Activated CD8-positive, alpha-beta memory T cell treated with anti-CD3 and anti-CD28 coated beads for 24 hours (primary cell): Measurements from ENCODE around the gene SETD2.
"Not testable (repeated sequence)": the region's sequence is repeated elsewhere in the genome, so short reads cannot be mapped to it uniquely, and the experiment has no call there.

ENCODE experiments used
- DNase-seq: peaks from one replicate; pipeline ENCODE4 v3.0.0-alpha.2; 2020

SETD2 gene, protein sequence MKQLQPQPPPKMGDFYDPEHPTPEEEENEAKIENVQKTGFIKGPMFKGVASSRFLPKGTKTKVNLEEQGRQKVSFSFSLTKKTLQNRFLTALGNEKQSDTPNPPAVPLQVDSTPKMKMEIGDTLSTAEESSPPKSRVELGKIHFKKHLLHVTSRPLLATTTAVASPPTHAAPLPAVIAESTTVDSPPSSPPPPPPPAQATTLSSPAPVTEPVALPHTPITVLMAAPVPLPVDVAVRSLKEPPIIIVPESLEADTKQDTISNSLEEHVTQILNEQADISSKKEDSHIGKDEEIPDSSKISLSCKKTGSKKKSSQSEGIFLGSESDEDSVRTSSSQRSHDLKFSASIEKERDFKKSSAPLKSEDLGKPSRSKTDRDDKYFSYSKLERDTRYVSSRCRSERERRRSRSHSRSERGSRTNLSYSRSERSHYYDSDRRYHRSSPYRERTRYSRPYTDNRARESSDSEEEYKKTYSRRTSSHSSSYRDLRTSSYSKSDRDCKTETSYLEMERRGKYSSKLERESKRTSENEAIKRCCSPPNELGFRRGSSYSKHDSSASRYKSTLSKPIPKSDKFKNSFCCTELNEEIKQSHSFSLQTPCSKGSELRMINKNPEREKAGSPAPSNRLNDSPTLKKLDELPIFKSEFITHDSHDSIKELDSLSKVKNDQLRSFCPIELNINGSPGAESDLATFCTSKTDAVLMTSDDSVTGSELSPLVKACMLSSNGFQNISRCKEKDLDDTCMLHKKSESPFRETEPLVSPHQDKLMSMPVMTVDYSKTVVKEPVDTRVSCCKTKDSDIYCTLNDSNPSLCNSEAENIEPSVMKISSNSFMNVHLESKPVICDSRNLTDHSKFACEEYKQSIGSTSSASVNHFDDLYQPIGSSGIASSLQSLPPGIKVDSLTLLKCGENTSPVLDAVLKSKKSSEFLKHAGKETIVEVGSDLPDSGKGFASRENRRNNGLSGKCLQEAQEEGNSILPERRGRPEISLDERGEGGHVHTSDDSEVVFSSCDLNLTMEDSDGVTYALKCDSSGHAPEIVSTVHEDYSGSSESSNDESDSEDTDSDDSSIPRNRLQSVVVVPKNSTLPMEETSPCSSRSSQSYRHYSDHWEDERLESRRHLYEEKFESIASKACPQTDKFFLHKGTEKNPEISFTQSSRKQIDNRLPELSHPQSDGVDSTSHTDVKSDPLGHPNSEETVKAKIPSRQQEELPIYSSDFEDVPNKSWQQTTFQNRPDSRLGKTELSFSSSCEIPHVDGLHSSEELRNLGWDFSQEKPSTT (N-terminal part only)

DNA sequence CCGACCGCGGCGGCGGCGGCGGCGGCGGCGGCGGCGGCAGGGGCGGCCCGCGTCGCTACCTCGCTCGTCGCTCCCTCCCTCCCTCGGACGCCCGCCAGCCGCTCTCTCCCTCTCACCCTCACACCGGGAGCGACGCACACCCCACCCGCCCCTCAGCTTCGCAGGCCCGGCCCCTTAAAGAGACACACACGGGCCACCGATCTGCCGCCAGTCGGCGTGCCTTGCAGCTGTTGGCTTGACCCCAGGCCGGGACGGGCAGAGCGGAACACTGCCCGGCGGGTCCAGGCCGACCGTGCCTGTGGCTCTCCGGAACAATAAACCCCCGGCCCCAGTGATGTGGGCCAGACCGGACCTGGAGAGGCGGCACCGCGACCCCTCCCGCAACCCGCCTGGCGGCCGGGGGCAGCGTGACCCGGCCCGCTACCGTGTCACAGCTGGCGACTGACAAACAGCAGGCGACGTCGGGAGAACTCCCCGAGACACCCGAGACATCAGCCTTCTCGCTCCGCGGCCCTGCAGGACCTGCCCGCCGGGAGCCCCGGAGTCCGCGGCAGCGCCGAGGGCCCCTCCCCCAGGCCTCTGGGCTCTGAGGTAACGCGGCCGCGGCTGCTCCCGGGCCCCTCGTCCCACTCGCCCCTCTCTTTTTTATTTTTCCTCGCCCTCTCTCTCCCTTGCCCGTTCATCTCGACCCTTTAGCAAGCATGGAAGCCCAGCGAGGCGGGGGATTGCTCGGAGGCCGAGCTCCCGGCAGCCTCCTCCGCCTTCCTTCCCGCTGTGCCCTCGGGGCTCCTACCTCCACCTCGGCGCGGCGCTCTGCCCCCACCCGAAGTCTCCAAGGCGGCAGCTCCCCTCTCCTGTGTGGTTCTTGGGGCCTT, at the start of gene SETD2:
Gene SETD2 (minus strand): TSS at position 107 of the 875 bp plus-strand sequence. CDS start 189 bp downstream, outside the sequence.
- DNase-seq = peak; percentile 91

DNA sequence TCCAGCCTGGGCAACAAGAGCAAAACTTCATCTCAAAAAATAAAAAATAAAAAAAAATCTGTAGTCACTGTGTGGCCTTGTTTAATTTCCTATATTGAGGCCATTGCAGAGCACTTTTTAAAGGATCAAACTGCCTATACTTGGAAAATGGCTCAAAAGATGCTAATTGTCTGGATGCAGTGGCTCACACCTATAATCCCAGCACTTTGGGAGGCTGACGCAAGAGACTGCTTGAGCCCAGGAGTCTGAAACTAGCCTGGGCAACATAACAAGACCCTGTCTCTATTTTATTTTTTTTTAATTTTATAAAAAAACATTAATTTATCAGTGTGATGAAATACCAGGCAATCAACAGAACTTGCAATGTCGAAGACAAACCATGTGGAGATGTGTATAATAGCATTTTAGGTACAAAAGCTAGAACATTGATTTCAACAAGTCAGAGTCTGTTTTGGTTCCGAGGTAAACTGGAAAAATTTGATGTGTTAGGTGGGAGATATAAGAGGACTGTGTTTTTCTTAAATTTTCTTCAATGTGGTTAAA, 47.0 kb upstream of the SETD2 start:
- no peak for DNase-seq

DNA sequence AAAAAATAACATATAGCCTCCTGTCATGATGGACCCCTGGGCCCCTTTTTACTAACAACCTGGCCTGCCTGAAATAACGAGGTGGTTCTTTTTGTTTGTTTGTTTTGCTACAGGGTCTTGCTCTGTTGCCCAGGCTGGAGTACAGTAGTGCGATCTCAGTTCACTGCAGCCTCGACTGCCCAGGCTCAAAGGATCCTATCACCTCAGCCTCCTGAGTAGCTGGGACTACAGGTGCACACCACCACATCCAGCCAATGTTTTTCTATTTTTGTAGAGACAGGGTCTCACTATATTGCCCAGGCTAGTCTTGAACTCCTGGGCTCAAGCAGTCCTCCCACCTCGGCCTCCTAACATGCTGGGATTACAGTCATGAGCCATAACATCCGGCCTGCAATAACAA, 42.1 kb upstream of the SETD2 start:
- DNase-seq = not testable (repeated sequence)

DNA sequence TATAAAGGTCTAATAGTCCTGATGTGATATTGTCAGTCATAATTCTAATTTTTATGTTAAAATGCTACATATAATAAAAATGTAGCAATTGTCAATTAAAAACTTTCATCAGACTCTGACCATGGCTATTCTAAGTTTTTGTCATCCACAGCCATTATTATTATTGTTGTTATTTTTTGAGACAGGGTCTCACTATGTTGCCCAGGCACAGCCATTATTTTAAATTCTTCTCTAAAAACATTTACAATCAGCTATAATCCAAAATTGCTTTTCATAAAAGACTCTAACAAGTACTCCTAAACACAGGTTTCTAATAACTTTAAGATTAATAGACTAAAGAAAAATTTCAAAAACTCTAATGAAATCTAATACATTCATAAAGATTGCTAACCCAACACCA, 41.0 kb upstream of the SETD2 start:
- DNase-seq = no peak

DNA sequence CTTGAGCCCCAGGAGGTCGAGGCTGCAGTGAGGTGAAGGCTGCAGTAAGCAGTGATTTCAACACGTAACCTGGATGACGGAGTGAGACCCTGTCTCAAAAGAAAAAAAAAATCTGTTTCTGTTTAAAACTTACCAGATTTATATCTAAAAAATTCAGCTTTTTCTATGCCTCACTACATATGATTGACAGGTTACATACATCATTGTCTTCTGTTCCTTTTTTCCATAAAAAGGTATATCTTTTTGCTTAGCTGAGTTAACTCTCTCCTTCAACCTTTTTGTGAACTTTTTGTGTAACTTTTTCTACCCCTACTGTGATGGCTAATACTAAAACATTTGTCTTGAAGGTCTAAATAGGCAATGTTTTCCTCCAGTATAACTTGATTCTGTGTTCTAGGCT, 38.6 kb upstream of the SETD2 start:
- DNase-seq = no peak

DNA sequence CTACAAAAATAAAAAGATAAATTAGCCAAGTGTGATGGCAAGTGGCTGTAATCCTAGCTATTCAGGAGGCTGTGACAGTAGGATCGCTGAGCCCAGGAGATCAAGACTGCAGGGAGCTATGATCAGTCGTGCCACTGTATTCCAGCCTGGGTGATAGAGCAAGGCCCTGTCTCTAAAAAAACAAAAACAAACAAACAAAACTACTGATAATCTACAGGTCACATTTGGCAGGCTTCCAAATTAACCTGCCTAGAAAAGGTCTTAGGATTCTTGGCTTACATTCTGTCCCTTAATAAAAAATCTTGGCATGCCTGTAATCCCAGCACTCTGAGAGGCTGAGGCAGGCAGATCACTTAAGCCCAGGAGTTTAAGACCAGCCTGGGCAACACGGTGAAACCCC, 33.4 kb upstream of the SETD2 start:
- DNase-seq = no peak

DNA sequence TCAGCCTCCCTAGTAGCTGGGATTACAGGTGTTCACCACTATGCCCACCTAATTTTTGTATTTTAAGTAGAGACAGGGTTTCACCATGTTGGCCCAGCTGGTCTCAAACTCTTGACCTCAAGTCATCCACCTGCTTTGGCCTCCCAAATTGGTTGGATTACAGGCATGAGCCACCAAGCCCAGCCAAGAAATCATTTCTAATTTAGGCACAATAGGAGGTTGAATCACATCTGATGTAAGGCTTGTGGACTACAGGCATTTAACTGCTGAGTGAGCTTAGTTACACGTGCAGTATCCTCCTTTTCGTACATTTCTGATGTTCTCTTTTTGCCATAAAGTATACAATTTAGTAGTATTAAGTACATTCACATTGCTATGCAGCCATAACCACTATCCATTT, 31.1 kb upstream of the SETD2 start:
- DNase-seq = no peak

DNA sequence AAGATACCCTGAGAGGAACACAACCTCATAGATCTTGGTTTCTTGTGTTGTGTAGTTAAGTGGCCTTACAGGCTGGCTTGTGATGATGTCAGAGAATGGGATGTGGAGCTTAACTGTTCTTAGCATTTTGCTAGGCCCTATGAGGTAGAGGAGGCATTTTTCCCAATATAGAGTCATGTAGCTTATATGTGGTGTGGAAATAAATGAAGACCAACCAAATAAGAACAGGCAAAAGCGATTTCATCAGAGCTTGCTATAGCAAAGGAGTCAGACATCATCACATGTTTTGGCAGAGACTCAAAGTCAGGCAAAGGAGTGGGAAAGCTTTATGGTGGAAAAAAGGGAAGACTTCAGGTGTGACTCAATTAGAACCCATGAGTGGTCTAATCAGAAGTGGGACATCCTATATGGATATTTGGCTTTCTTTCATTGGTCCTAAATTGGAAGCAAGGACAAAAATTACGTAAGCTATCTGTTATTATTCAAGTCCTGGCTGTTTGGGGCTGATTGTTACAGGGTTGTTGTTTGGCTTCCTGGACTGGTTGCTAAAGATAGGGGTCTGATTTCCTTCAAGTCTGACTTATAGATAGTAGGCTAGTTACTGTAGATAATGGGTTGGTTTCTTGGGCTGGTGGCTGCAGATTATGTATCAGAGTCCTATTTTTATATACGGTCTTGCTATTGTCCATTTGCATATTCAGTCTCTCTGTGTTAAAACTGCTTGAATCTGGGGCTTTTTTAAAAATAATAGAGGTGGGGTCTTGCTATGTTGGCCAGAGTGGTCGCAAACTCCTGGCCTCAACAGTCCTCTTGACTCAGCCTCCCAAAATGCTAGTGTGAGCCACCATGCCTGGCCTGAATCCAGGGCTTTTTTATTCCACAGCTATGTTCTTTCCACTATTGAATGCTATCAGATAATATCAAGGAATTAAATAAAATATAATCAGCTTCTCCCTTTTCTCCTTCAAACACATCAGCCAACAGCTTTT, 30.3 kb upstream of the SETD2 start:
- no peak for DNase-seq

DNA sequence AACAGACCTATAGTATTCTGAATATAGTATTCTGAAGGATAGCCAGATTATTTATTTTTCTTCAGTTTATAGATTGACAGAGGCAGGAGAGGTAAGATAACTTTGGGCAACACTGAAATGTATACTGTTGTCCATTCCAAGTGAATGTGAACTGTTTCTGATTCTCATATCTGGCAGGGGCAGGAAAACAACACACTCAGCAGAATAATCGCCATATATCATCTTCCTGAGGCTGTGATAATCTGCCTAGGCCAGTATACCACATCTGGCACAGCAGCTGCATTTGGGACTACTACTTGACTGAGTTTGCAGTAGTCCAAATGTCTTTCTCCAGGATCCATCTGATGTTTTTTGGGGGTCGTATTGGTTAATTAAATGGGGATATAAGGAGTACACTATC, 22.4 kb upstream of the SETD2 start:
- no peak for DNase-seq

DNA sequence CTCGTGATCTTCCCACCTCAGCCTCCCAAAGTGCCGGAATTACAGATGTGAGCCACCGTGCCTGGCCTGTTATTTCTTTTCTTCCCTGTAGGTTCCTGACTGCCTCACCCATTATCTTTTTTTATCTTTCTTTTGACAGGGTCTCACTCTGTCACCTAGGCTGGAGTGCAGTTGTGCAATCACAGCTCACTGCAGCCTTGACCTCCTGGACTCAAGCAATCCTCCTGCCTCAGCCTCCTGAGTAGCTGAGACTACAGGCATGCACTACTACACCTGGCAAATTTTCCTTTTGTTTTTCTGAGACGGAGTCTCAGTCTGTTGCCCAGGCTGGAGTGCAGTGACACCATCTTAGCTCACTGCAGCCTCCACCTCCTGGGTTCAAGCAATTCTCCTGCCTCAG, 17.8 kb upstream of the SETD2 start:
- DNase-seq = not testable (repeated sequence)

DNA sequence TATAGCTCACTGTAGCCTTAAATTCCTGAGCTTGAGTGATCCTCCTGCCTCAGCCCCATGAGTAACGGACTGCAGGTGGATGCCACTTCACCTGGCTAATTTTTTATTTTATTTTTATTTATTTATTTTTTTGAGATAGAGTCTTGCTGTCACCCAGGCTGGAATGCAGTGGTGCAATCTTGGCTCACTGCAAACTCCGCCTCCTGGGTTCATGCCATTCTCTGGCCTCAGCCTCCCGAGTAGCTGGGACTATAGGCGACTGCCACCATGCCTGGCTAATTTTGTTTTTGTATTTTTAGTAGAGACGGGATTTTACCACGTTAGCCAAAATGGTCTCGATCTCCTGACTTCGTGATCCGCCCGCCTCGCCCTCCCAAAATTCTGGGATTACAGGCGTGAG, 16.1 kb upstream of the SETD2 start:
- DNase-seq = not testable (repeated sequence)

DNA sequence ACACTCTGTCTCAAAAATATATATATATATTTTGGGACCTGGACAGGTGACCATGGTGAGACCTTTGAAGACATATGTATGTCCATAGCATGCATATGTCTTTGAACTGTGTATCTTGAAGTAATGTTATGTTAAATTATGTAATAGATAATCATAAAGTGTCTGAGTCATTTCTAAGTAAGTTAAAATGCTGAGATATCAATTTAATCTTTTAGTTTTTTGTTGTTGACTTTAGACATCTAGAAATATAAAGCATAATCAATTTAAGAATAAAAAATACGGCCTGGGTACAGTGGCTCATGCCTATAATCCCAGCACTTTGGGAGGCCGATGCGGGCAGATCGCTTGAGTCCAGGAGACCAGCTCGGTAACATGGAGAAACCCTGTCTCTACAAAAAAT, 12.7 kb upstream of the SETD2 start:
- no peak for DNase-seq

DNA sequence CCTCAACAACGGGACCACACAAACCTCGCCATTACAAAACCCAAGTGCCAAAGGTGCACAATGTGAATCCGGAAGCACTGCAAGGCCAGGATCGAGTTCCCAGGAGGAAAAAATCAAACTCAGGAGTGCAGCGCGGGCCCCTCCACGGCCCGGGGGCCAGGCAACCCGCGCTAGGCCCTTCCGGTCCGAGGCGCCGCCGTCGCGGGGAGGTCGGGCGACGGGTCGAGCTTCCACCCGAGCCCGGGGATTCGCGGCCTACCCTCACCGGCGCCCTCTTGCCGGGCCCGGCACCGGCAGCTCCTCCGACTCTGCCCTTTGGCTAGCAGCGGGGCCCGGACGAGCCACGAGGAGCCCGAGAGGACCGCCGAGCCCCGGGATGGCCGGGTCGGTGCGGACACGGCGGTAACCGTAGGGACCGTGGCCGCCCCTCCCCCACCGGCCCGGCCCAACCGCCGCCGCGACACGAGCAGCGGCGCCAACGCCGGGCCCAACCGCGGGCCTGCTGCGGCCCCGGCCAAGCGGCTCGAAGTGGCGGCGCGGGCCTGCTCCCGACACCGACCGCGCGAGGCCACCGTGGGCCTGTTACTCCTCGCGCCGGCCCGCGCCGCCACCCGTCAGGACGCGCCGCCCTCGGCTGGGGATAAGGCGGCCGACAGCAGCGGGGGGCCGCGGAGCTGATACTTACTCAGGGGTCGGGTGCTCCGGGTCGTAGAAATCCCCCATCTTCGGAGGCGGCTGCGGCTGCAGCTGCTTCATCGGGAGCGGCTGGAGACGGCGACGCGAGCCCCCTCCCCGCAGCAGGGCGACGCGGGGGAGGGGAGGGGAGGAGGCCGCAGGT, 525 bp downstream of the SETD2 start:
- DNase-seq = peak; percentile 87

DNA sequence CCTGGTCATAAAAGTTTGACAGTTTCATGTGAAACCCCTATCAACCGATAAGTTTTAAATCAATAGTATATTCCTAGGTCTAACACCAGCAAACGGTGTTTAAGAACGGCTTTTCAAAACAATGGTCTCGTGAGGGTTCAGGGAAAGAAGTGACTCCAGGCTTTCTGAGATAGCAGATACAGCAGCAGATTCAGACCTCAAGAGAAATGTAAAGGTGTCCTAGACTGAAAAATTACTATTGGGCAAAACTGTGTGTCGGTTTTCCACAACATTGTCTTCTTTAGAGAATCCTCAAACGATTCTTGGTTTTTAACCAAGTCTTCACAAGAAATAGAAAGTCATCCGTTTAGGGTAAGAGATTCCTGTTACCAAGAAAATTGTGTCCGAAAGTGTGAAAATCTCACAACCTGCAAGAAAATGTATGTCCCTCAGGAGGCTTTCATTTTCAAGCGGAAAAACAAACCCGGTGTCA, 1.2 kb downstream of the SETD2 start:
- DNase-seq = no peak

DNA sequence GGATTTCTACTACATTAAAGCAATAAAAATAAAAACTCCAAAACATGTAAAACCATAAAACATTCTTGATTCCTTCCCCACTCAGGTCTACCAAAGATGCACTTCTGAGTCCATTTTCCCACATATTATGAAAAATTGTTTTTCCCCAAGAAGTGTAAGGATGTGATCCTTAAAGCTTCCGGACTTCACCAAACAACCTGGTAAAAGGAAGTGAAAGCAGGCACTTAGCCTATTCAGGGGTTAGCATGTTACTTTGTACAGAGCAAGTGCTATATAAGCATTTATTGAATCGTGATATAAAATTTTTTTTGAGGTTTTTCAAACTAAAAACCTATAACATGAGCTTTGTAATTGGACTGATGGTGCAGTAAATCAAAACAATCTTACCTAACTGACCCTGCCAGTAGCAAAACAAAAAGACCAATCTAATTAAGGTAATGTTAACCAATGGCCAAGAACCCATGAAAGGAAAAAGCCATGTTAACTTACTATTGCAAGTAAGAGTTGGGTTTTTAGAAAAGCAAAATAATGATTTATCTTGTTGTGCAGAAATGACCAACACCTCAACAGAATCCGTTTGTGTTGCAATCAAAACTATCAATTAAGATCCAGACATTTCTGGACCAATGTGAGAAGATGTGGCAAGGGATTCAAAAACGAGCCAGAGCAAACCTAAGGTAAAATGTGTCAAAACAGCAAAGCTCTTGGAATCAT, 1.8 kb downstream of the SETD2 start:
- no peak for DNase-seq

DNA sequence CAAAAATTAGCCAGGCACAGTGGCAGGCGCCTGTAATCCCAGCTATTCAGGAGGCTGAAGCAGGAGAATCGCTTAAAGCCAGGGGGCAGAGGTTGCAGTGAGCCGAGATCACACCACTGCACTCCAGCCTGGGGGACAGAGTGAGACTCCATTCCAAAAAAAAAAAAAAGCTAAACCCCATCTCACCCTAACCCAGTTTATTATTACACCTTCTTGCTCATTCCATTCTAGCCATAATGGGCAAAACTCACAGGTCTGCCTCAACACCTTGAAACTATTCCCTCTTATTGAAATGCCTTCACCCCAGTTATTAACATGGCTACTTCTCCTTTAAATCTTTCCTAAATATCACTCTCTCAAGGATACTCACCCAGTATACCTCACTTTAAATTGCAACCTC, 4.1 kb downstream of the SETD2 start:
- DNase-seq = no peak

DNA sequence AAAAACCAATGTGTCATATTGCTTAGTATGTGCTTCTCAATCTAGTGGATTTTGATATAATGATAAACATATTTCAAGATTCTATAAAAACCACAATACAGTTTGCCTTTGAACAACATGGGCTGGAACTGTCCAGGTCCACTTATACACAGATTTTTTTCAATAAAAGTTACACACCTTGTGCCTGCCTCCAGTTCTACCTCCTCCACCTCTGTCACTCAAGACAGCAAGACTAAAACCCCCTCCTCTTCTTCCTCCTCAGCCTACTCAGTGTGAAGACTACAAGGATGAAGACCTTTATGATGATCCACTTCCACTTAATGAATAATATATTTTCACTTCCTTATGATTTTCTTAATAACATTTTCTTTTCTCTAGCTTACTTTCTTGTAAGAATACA, 5.7 kb downstream of the SETD2 start:
- no peak for DNase-seq

DNA sequence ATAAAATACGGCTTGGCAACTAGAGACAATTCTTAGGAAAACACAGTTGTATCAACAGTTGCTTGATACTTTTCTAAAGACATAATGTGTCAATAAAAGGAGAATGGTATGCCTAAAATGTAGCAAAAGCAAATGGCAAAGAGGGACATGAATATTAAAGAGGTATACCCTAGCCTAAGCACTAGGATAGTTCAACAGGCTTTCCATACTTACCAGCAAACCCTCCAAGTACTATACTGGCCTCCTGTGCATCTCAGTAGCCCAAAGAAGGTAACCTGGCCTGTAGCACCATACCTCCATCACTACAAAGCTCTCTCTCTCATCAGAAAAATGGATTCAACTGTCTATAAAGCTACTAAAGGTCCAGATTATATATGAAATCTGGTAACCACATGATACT, 7.5 kb downstream of the SETD2 start:
- no peak for DNase-seq

DNA sequence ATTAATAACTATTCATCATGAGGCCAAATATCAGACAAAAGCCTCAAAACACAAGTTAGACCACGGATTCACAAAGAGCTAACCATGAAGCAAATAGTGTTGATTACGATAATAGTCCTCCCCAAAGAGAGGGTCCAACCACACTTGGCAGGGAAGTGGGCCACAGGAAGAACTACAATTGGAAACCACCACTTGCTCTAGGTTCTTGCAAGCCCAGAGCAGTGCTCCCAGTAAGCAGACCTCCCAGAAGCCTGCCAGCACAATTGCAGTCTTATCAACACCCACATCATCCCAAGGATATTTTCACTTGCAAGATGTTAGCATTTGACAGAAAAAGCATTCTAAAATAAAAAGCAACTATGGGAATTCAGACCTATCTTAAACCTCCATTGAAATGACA, 11.3 kb downstream of the SETD2 start:
- DNase-seq = no peak
